GM10266 (cell line): ENCODE data around the gene KRTAP12-1.

ENCODE experiments used
- DNase-seq: peaks from one replicate; pipeline ENCODE4 v3.0.0; 2012; ENCODE audit errors: extremely low spot score
- TF ChIP-seq, protein P1 (sequence below): IDR thresholded peaks from 2 replicates; pipeline ENCODE4 v1.5.1; 2012; ENCODE audit warnings: mild to moderate bottlenecking, low read depth; ENCODE audit not compliant: control insufficient read depth, insufficient read depth; ENCODE audit errors: missing control alignments

Gene KRTAP12-1

DNA sequence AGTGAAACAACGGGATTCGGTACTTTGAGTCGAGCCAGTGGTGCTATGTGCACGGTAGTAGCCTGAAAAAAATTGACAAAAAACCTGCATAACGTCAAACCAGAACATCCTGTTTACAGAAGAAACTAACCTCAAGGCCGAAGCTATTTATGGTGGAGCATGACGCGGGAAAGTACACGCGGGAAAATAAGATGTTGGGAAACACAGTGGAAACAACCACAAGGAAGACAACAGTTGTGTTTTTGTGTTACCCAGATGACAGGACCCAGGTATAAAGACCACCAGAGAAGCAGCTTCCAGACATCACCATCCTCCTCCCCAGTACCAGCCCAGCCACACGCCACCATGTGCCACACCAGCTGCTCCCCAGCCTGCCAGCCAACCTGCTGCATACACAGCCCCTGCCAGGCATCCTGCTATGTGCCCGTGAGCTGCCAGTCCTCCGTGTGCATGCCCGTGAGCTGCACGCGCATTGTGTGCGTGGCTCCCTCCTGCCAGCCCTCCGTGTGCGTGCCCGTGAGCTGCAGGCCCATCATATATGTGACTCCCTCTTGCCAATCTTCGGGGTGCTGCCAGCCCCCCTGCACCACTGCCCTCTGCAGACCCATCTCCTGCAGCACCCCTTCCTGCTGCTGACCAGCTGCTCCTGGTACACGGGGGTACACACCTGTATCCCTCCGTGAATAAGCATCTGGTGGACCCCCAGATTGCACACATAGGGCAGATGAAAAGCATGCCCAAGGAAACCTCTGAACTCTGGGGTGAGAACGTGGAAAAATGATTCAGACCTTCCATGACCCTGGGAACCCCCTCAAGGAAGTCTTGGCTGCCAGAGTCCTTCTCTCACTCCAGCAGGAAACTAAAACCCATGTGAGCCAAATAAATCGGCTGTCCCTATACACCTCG lies 24.1 kb downstream of the KRTAP12-1 start, which contains the start of gene KRTAP12-3:
Gene KRTAP12-3, plus strand, starts transcription at position 298 of the 906 bp plus-strand sequence. Its CDS starts 48 bp downstream, at position 346.
- TF ChIP-seq, protein P1, sequence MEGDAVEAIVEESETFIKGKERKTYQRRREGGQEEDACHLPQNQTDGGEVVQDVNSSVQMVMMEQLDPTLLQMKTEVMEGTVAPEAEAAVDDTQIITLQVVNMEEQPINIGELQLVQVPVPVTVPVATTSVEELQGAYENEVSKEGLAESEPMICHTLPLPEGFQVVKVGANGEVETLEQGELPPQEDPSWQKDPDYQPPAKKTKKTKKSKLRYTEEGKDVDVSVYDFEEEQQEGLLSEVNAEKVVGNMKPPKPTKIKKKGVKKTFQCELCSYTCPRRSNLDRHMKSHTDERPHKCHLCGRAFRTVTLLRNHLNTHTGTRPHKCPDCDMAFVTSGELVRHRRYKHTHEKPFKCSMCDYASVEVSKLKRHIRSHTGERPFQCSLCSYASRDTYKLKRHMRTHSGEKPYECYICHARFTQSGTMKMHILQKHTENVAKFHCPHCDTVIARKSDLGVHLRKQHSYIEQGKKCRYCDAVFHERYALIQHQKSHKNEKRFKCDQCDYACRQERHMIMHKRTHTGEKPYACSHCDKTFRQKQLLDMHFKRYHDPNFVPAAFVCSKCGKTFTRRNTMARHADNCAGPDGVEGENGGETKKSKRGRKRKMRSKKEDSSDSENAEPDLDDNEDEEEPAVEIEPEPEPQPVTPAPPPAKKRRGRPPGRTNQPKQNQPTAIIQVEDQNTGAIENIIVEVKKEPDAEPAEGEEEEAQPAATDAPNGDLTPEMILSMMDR, result no peak
- no peak for DNase-seq

DNA sequence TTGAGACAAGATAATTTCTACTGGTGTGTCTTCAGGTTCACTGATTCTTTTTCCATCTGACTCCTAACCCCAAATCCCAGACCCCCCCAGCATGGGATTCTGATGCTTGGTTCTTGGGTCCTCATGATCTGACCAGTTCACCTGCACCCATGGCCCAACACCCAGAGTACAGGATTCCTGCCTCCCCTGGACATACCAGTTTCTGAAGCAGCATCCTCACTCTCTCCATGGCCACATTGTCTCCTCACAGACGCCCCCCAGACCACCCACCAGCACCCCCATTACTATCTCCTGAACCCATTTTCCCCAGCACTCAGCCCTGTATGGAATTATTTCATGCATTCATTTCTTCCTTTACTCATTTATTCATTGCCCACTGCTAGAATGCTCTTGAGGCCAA lies 25.1 kb downstream of the KRTAP12-1 start:
- TF ChIP-seq, protein P1, result no peak
- no peak for DNase-seq

DNA sequence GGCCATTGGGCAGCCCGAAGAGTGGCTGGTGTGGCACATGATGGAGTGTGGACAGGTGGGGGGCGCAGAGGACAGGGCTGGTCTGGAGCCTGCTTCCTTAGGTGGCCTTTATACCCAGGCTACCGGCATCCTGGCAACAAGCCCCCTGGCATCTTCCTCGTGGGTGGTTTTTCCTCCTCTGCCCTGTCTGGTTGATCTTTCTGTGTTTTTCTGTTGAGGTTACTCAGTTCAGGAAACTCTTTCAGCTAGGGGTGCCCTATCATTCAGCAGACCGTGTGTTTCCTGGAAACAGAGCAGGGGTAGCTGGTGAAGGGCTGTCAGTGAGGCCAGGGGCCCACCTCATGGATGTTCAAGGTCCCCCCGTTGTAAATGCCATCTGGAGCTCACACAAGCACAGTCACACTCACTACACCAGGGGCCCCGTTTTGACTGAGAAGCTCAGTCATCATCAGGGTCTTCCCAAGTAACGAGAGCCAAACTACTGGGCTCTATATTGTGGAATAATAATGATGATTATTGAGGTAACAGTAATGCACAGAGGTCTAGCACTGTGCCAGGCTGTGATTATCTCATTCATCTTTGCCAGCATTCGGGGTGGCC lies 27.3 kb downstream of the KRTAP12-1 start, which contains the start of gene KRTAP12-4:
Gene KRTAP12-4, minus strand, starts transcription at position 84 of the 600 bp plus-strand sequence. Its CDS starts 45 bp downstream, at position 39.
- TF ChIP-seq, protein P1, result no peak
- no peak for DNase-seq

DNA sequence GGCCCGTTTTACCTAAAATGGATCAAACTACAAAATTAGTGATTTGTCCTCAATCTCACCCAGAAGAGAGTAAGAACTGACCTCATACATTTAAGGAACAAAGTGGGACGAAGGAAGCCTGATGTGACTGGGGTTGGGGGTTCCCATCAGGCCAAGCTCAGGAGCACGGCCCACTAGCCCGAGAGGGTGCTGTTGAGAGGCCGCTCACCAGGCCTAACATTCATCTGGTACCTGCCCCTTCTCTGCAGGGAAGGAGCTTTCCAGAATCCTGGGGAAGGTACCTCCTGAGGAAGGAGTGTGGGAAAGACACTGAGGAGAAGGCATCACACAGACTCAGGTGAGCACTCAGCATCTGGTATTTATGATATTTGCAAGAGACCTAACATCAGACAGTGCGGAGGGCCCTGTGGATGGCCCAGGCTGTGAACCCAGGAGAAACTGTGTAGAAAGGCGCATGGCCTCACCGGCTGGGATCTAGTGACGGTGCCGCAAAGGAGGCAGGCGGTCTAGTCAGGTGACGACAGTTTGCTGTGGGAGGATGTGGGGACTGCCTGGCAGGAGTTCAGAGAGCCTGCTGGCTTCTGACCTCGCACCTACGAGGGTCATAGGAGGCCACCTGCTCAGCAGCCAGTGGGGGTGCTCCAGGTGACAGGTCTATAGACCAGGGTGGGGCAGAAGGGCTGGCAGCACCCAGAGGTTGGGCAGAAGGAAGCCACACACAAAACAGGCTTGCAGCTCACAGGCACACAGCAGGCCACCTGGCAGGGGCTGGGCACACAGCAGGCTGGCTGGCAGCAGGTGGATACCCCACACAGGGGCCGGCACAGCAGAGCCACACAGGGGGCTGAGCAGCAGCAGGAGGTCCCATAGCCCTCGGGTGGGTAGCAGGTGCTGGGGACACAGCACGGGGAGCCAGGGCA lies 28.0 kb downstream of the KRTAP12-1 start:
- TF ChIP-seq, protein P1, result no peak
- no peak for DNase-seq

DNA sequence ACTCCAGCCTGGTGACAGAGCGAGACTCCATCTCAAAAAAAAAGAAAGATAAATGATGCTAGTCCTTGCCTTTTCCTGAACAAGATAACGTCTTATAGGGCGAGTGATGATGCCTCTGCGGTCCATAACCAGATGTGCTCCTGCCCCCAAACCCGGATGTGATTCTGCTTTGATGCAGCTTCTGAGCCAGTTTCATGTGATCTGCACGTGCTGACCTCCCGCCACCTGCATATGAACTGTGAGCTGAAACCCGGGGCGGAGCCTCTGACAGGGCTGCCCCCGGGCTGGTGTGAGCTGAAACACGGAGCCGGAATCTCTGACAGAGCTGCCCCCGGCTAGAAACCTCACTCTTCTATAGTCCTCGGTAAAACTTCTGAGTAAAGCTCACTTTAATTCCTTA lies 28.8 kb downstream of the KRTAP12-1 start:
- DNase-seq, result no peak
- TF ChIP-seq, protein P1, result no peak

DNA sequence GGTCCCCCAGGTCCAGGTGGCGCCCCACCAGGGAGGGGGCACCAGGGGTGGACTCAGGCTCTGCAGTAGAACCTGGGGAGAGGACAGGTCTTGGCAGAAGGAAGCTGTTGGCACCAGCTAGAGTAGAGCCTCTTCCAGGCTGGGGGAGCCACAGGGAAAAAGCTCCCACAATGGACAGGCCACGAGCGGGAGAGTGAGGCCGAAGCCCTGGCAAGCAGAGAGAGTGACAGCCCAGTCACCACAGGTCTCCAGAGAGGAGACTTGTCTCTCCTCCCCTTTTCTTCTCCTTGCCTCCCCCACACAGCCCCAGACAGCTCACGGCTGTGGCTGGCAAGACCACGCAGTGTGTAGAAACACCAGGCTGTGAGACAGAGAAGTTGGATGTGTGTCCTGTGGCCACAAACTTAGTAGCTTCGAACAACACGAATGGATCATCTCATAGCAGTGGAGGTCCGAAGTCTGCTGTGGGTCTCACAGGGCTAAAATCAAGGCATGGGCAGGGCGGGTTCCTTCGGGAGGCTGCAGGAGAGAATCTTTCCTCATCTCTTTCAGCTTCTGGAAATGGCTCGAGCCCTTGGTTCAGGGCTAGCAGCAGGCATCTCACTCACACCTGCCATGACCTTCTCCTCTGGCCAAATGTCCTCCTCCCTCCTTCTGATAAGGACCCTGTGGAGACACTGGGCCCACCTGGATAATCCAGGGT lies 30.8 kb downstream of the KRTAP12-1 start:
- TF ChIP-seq, protein P1, result no peak
- no peak for DNase-seq
